HG03354 (cell line): ENCODE results near the gene MCFD2.
"Not testable (repeated sequence)": the region's sequence is repeated elsewhere in the genome, so short reads cannot be mapped to it uniquely, and the experiment has no call there.

Experiments used
- ATAC-seq: cut with Tn5 transposase; IDR thresholded peaks from one replicate; pipeline ENCODE4 v1.9.1; 2021; ENCODE audit warnings: mild to moderate bottlenecking; ENCODE audit not compliant: unreplicated experiment, poor library complexity, severe bottlenecking

MCFD2 gene

DNA sequence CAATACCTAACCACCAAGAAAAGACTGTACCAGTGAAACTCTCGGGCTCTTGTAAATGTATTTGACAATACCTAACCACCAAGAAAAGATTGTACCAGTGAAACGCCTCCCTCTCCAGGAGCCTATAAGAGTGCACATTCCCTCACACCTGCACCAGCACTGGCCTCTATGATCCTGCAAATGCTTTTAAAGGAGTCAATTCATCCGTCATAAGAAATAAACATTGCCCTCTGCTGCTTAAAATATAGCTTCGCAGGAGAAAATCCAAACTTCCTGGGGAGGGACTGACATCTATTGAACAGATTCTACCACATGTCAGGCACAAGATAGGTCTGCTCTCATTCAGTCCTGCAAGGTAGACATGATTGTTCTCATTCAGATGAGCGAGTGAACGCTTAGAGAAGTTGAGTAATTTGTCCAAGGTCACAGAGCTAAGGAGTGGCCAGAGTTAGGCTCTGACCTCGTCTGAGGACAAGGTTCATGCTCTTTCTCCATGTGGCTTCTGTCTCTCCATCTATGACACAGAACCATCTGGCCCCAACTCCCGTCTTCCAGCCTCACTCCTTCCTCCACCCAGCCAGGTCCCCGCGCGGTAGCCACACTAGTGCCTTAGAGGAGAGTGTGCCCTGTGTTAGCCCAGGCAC is 38.7 kb downstream of the MCFD2 start:
- no peak for ATAC-seq

DNA sequence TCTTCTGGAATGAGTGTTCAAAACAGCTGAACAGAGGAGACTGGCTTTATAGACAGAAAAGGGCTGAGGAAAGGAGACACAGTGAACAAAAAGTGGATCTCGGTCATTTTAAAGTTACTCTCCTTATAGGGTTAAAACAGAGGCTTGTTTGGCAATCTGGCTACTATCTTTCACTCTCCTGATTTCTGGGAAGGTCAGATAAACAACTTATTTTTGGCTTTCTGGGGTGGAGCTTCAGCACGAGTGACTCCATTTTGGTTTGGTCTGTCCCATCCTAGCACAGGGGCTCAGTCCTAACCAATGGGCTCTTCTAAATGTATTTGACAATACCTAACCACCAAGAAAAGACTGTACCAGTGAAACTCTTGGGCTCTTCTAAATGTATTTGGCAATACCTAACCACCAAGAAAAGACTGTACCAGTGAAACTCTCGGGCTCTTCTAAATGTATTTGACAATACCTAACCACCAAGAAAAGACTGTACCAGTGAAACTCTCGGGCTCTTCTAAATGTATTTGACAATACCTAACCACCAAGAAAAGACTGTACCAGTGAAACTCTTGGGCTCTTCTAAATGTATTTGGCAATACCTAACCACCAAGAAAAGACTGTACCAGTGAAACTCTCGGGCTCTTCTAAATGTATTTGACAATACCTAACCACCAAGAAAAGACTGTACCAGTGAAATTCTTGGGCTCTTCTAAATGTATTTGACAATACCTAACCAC is 39.5 kb downstream of the MCFD2 start:
- ATAC-seq, result not testable (repeated sequence)

DNA sequence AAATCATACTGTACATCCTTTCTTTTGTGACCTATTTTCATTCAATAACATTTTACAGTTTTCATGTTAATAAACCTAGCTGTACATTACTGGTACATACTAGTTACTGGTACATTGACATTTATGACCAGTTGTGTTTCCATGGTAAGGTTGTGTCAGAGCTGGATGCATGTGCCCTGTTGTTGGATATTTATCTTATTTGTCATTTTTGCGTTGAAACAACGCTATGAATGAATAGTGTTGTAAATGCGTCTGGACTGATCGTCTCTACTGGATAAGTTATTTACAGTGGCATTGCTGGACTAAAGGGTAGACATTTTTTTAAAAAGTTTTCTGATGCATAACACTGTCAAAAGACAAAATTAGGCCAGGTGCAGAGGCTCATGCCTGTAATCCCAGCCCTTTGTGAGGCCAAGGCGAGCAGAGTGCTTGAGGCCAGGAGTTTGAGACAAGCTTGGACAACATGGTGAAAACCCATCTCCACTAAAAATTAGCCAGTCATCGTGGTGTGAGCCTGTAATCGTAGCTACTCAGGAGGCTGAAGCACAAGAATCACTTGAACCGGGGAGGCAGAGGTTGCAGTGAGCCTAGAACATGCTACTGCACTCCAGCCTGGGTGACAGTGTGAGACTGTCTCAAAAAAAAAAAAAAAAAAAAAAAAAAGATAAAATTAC is 40.2 kb downstream of the MCFD2 start:
- ATAC-seq, result no peak

GRCh38 chr2:46874236-46874929 is 41.2 kb downstream of the MCFD2 start:
- ATAC-seq, result no peak

DNA sequence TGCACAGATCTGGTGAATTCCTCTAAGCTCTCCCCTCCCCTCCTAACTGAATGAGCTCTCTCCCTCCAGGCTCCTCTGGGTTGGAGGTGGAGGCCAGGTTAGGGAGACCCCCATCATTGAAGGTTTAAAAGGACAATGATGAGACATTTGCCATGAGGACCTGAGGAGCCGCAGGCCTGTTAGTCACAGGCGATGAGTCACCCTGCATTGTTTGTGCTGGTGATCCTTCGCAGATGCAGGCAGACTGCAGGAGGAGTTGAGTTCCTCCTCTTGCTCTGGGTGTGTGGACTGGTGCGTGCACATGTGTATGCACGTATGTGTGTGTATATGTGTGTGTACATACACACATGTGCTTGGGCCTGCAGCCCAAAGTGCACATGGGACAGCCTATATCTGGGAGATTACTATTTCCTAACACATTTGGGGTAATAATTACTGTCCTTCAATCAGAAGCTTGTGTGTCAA is 42.0 kb downstream of the MCFD2 start:
- ATAC-seq, result no peak

GRCh38 chr2:46872902-46873603 is 42.6 kb downstream of the MCFD2 start:
- no peak for ATAC-seq

- ATAC-seq, result no peak
These were observed 43.6 kb downstream of the MCFD2 start for GRCh38 chr2:46871976-46872381.

- ATAC-seq, result no peak
These were observed 45.4 kb downstream of the MCFD2 start for GRCh38 chr2:46870051-46870839.

GRCh38 chr2:46869621-46870020 is 46.0 kb downstream of the MCFD2 start:
- no peak for ATAC-seq

DNA sequence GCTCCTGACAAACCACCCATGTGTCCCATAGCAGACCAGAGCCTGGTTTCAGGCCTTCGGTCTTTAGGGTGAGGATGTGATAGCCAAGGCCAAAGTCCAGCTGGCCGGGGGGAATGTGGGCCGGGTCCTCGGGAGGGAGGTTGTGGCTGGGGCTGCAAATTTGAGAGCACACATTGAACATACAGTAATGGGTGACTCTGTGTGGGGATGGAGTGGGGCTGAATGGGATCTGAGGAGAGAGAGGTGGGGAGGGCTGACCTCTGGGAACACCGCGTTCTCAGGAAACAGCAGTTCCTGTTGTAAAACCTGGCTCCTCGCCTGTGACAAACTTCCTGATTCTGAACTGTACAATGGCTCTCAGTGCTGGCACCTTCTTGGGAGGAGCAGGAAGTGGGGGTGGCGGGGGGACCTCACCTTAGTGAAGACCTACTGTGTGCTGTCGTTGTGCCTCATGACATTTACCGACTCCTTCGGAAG is 48.8 kb downstream of the MCFD2 start:
- ATAC-seq, result no peak

DNA sequence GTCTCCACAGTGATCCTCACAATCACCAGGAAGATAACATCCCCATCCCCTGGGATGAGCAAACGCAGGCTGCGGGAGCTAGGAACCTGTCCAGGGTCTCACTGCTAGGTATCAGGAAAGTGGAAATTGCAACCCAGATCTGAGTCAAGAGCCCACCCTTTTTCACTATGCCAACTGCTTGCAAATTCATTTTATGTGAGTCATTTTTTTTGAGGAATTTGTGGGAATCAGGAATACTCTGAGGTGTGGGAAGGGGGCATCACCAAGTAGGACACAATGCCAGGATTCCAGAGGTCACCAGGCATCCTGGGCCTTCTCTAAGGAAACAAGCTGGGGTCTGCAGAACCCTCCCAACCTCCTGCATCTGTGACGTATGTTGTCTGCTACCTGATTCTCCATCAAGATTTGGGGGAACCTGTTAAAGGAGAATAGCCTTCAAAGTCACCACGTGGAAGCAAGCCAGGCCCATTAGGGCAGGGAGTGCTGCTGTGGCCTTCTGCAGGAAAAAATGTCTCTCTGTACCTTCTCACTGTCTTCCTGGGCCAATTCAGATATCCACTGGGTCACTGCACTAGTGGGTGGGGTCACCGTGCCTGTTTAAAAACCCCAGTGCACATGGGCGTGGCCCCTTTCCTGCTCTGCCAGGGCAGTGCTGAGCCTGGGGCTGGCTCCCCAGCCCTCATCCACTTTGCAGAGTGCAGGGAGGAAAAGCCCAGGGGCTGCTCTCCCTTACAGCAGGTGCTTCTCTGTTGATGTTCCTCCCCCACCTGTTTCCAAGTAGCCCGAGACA is 50.2 kb downstream of the MCFD2 start:
- no peak for ATAC-seq

GRCh38 chr2:46863882-46864281 is 51.7 kb downstream of the MCFD2 start:
- ATAC-seq, result no peak

- no peak for ATAC-seq
These were observed 53.1 kb downstream of the MCFD2 start for GRCh38 chr2:46862514-46862913.

- no peak for ATAC-seq
These were observed 53.7 kb downstream of the MCFD2 start for GRCh38 chr2:46861916-46862315.

GRCh38 chr2:46859482-46859881 is 56.1 kb downstream of the MCFD2 start:
- ATAC-seq, result no peak

DNA sequence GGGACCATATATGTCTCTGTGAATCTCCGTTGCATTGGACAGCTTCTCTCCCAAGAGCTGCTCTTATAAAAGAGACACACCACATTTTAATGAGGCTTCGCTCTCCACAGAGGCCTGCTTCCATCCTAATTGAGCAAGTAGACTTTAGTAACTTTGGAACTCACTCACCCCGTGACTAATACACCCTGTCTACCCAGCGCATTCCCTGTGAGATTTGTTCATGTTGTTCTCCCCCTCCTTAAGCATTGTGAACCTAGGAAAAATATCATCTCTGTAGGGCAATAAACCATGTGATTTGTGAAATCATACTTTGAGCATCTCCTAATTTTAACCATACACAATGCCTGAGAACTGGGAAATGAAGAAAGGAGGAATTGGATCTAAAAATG is 56.9 kb downstream of the MCFD2 start:
- no peak for ATAC-seq

GRCh38 chr2:46857871-46858701 is 57.5 kb downstream of the MCFD2 start:
- no peak for ATAC-seq
